OCI-LY1 (cell line): Measurements from ENCODE around the gene PRKCA.

ENCODE experiments used
- H2AFZ ChIP-seq: fragments of 200-600 bp; sonication (generic), shearing (Covaris generic); 2 replicates; pipeline ENCODE4 v1.6.0; 2014; ENCODE audit warnings: antibody characterized with exemption, mild to moderate bottlenecking, low read length
- H3F3A ChIP-seq: fragments of 200-600 bp; sonication (generic), shearing (Covaris generic); 2 replicates; pipeline ENCODE4 v1.6.0; 2014; ENCODE audit warnings: mild to moderate bottlenecking, antibody characterized with exemption, low read length, moderate library complexity; ENCODE audit not compliant: insufficient read depth
- H3K27ac ChIP-seq: fragments of 200-600 bp; sonication (generic); 2 replicates; pipeline ENCODE4 v1.5.1; 2014; ENCODE audit warnings: low read length, mixed run types, mild to moderate bottlenecking, low read depth; ENCODE audit not compliant: poor library complexity, severe bottlenecking
- H3K27me3 ChIP-seq: fragments of 200-600 bp; sonication (generic); 2 replicates; pipeline ENCODE4 v1.6.0; 2014; ENCODE audit warnings: antibody characterized with exemption, mild to moderate bottlenecking, low read length, moderate library complexity; ENCODE audit not compliant: insufficient read depth
- H3K36me3 ChIP-seq: fragments of 200-600 bp; sonication (generic); 2 replicates; pipeline ENCODE4 v1.6.1; 2014; ENCODE audit warnings: mild to moderate bottlenecking, antibody characterized with exemption, low read length, moderate library complexity, mixed read lengths; ENCODE audit not compliant: insufficient read depth
- H3K4me1 ChIP-seq: fragments of 200-600 bp; sonication (generic); 2 replicates; pipeline ENCODE4 v1.5.1; 2014; ENCODE audit warnings: mild to moderate bottlenecking, low read length, moderate library complexity; ENCODE audit not compliant: insufficient read depth, severe bottlenecking
- H3K4me2 ChIP-seq: fragments of 200-600 bp; sonication (generic), shearing (Covaris generic); 2 replicates; pipeline ENCODE4 v1.6.1; 2014; ENCODE audit warnings: low read length
- H3K4me3 ChIP-seq: fragments of 200-600 bp; sonication (generic); 2 replicates; pipeline ENCODE4 v1.5.1; 2014; ENCODE audit warnings: low read length, low read depth, mild to moderate bottlenecking, mixed read lengths; ENCODE audit not compliant: poor library complexity, severe bottlenecking
- H3K79me2 ChIP-seq: fragments of 200-600 bp; shearing (Covaris generic); 2 replicates; pipeline ENCODE4 v1.6.1; 2016; ENCODE audit warnings: mixed run types, low read length, mixed read lengths; ENCODE audit not compliant: insufficient read depth
- H3K9ac ChIP-seq: fragments of 200-600 bp; sonication (generic), shearing (Covaris generic); 2 replicates; pipeline ENCODE4 v1.6.1; 2014; ENCODE audit warnings: mild to moderate bottlenecking, low read length, mixed read lengths
- H3K9me2 ChIP-seq: fragments of 200-600 bp; sonication (generic), shearing (Covaris generic); 2 replicates; pipeline ENCODE4 v1.6.1; 2014; ENCODE audit warnings: low read depth, mild to moderate bottlenecking, low read length, mixed read lengths
- H3K9me3 ChIP-seq: fragments of 200-600 bp; shearing (Covaris generic); 2 replicates; pipeline ENCODE4 v1.6.1; 2014; ENCODE audit warnings: low read length, mixed read lengths
- H4K20me1 ChIP-seq: fragments of 200-600 bp; sonication (generic), shearing (Covaris generic); 2 replicates; pipeline ENCODE4 v1.6.0; 2016; ENCODE audit warnings: mild to moderate bottlenecking, low read length; ENCODE audit not compliant: insufficient read depth
- EZH2 ChIP-seq: fragments of 200-600 bp; sonication (generic), shearing (Covaris generic); IDR thresholded peaks from 2 replicates; pipeline ENCODE4 v1.8.0; 2017; ENCODE audit warnings: borderline replicate concordance, mixed run types, mild to moderate bottlenecking, antibody characterized with exemption, low read length, moderate library complexity, mixed read lengths
- TF ChIP-seq, protein P1 (sequence below): fragments of 200-600 bp; sonication (generic), shearing (Covaris generic); IDR thresholded peaks from 2 replicates; pipeline ENCODE4 v1.5.1; 2017; ENCODE audit warnings: mild to moderate bottlenecking, antibody characterized with exemption, low read length, moderate library complexity, mixed read lengths

Gene PRKCA

DNA sequence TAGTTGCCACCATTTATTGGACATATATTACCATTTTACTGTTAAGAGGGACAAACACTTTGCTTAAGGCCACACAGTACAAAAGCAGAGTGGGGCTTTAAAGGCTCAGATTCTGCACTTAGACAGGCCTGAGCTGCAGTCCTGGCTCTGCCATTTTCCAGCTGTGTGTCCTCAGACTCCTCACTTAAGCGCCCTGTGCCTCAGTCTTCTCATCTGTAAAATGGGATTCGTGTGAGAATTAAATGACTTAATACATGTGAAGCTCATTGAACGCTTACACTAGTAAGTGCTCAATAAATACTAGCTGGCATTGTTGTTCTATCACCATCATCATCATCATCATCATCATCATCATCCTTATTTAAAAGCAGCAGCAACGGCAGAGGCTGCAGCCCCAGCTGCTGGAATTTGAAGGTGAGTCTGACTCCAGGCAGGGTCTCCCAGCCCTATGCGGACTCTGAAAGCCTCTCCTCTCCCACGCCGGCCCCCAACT lies 532.1 kb downstream of the PRKCA start:
- no peaks in the 10 kb centered on the region for H3F3A ChIP-seq
- H3K79me2 ChIP-seq, result no peaks in the 10 kb centered on the region
- H3K9me2 ChIP-seq, result no peaks in the 10 kb centered on the region
- peaks cover 7% of the 10 kb centered on the region for H3K4me1 ChIP-seq
- peak overlapping the region; percentile 43 for H3K4me3 ChIP-seq
- TF ChIP-seq, protein P1, sequence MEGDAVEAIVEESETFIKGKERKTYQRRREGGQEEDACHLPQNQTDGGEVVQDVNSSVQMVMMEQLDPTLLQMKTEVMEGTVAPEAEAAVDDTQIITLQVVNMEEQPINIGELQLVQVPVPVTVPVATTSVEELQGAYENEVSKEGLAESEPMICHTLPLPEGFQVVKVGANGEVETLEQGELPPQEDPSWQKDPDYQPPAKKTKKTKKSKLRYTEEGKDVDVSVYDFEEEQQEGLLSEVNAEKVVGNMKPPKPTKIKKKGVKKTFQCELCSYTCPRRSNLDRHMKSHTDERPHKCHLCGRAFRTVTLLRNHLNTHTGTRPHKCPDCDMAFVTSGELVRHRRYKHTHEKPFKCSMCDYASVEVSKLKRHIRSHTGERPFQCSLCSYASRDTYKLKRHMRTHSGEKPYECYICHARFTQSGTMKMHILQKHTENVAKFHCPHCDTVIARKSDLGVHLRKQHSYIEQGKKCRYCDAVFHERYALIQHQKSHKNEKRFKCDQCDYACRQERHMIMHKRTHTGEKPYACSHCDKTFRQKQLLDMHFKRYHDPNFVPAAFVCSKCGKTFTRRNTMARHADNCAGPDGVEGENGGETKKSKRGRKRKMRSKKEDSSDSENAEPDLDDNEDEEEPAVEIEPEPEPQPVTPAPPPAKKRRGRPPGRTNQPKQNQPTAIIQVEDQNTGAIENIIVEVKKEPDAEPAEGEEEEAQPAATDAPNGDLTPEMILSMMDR, result no peak
- TF ChIP-seq EZH2, result no peak
- H2AFZ ChIP-seq, result no peak overlapping the region
- no peaks in the 10 kb centered on the region for H3K9me3 ChIP-seq
- peak overlapping the region; percentile 59 for H3K4me2 ChIP-seq
- H3K9ac ChIP-seq, result no peak overlapping the region
- H3K27ac ChIP-seq, result no peak overlapping the region
- H3K27me3 ChIP-seq, result peaks cover 12% of the 10 kb centered on the region; the same call in 1 of the 2 replicates
- H4K20me1 ChIP-seq, result no peaks in the 10 kb centered on the region
- no peaks in the 10 kb centered on the region for H3K36me3 ChIP-seq

- H3K27me3 ChIP-seq, result peaks cover 12% of the 10 kb centered on the region; the same call in 1 of the 2 replicates
- no peaks in the 10 kb centered on the region for H3K9me3 ChIP-seq
- no peaks in the 10 kb centered on the region for H4K20me1 ChIP-seq
- no peak within 1 kb of the TSS for H2AFZ ChIP-seq
- no peaks in the 10 kb centered on the region for H3K79me2 ChIP-seq
- peak within 1 kb of the TSS; percentile 43 for H3K4me3 ChIP-seq
- TF ChIP-seq, protein P1, result no peak
- no peak for TF ChIP-seq EZH2
- H3K4me1 ChIP-seq, result peaks cover 7% of the 10 kb centered on the region
- no peaks in the 10 kb centered on the region for H3K9me2 ChIP-seq
- no peaks in the 10 kb centered on the region for H3K36me3 ChIP-seq
- no peak within 1 kb of the TSS for H3K9ac ChIP-seq
- no peak within 1 kb of the TSS for H3K27ac ChIP-seq
- peak within 1 kb of the TSS; percentile 59 for H3K4me2 ChIP-seq
- H3F3A ChIP-seq, result no peaks in the 10 kb centered on the region
These were observed 532.6 kb downstream of the PRKCA start, which contains the start of gene CACNG5 for GRCh38 chr17:66834919-66835454. CACNG5 (plus strand) TSS chr17:66835117; CDS start chr17:66877333, 42,216 bp downstream.

- Histone ChIP-seq H3K4me2 (no peak overlapping the region), H3K4me3 (no peak overlapping the region), H3K4me1 (peaks cover 7% of the 10 kb centered on the region), H3K27ac (no peak overlapping the region), H4K20me1 (no peaks in the 10 kb centered on the region), H2AFZ (no peak overlapping the region), H3K36me3 (no peaks in the 10 kb centered on the region), H3K79me2 (no peaks in the 10 kb centered on the region), H3K9ac (no peak overlapping the region), H3K27me3 (peaks cover 12% of the 10 kb centered on the region; the same call in 1 of the 2 replicates), H3F3A (no peaks in the 10 kb centered on the region), H3K9me3 (no peaks in the 10 kb centered on the region), H3K9me2 (no peaks in the 10 kb centered on the region)
- TF ChIP-seq, protein P1, result no peak
- no peak for TF ChIP-seq EZH2
These were observed 533.1 kb downstream of the PRKCA start for GRCh38 chr17:66835476-66835875.
